ENCODE measurements around the gene THEM4.

Gene THEM4

GRCh38 chr1:151840421-151840820 is 68.9 kb downstream of the THEM4 start:
- Histone ChIP-seq H3K27ac (no peak overlapping the region), H3K4me3 (ENCODE audit: low read depth, low read length) (no peak overlapping the region)
- no peak for TF ChIP-seq CTCF (IDR thresholded peaks at IDR 0.05; ENCODE audit: low read depth, low read length)

GRCh38 chr1:151839457-151840403 is 69.6 kb downstream of the THEM4 start, which contains the start of gene C2CD4D:
Gene C2CD4D, minus strand, starts transcription at chr1:151839820. Its CDS starts 831 bp downstream, at chr1:151838989.
- Histone ChIP-seq H3K27ac (no peak within 1 kb of the TSS), H3K27me3 (ENCODE audit: insufficient read depth, low read depth, severe bottlenecking) (no peaks in the 10 kb centered on the region), H3K36me3 (no peaks in the 10 kb centered on the region), H3K4me3 (ENCODE audit: low read depth, low read length) (no peak within 1 kb of the TSS), H3K9me3 (ENCODE audit: severe bottlenecking) (no peaks in the 10 kb centered on the region)
- 0 out of 2 replicates have a peak, but pooled peaks have one; percentile 1 for TF ChIP-seq CTCF (IDR thresholded peaks at IDR 0.05; ENCODE audit: low read depth, low read length)
- DNase-seq = no peak

More at GRCh38 chr1:151840421-151840820, 68.9 kb downstream of the THEM4 start:
- Histone ChIP-seq H3K36me3 (no peaks in the 10 kb centered on the region), H3K27me3 (ENCODE audit: insufficient read depth, low read depth, severe bottlenecking) (no peaks in the 10 kb centered on the region), H3K9me3 (ENCODE audit: severe bottlenecking) (no peaks in the 10 kb centered on the region)
- DNase-seq = no peak

GRCh38 chr1:151839082-151839412 is 70.3 kb downstream of the THEM4 start:
- Histone ChIP-seq H3K4me3 (ENCODE audit: low read depth, low read length) (no peak overlapping the region), H3K36me3 (no peaks in the 10 kb centered on the region), H3K27ac (no peak overlapping the region), H3K9me3 (ENCODE audit: severe bottlenecking) (no peaks in the 10 kb centered on the region), H3K27me3 (ENCODE audit: insufficient read depth, low read depth, severe bottlenecking) (no peaks in the 10 kb centered on the region)
- no peak for TF ChIP-seq CTCF (IDR thresholded peaks at IDR 0.05; ENCODE audit: low read depth, low read length)
- no peak for DNase-seq

- no peak for DNase-seq
- H3K27me3 ChIP-seq (ENCODE audit: insufficient read depth, low read depth, severe bottlenecking) = no peaks in the 10 kb centered on the region
- no peaks in the 10 kb centered on the region for H3K36me3 ChIP-seq
- H3K27ac ChIP-seq = no peak overlapping the region
- no peaks in the 10 kb centered on the region for H3K9me3 ChIP-seq (ENCODE audit: severe bottlenecking)
- no peak overlapping the region for H3K4me3 ChIP-seq (ENCODE audit: low read depth, low read length)
- no peak for TF ChIP-seq CTCF (IDR thresholded peaks at IDR 0.05; ENCODE audit: low read depth, low read length)
Measured at GRCh38 chr1:151838222-151839081, 70.9 kb downstream of the THEM4 start.

GRCh38 chr1:151837884-151838221 is 71.5 kb downstream of the THEM4 start:
- H3K27ac ChIP-seq = no peak overlapping the region
- TF ChIP-seq CTCF (IDR thresholded peaks at IDR 0.05; ENCODE audit: low read depth, low read length) = no peak
- H3K9me3 ChIP-seq (ENCODE audit: severe bottlenecking) = no peaks in the 10 kb centered on the region
- no peak overlapping the region for H3K4me3 ChIP-seq (ENCODE audit: low read depth, low read length)
- H3K36me3 ChIP-seq = no peaks in the 10 kb centered on the region
- DNase-seq = no peak
- no peaks in the 10 kb centered on the region for H3K27me3 ChIP-seq (ENCODE audit: insufficient read depth, low read depth, severe bottlenecking)

Measured in WERI-Rb-1 (cell line).